ENCODE measurements around the gene NBL1. TPM values are rescaled to one million over a fixed set of nuclear protein-coding genes. Genes with fewer than 3 reads are reported as not detected.
A peak's percentile ranks its signal among the peaks of the same experiment; 100 is the strongest.

The NBL1 gene, protein sequence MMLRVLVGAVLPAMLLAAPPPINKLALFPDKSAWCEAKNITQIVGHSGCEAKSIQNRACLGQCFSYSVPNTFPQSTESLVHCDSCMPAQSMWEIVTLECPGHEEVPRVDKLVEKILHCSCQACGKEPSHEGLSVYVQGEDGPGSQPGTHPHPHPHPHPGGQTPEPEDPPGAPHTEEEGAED
- 103 and 180 TPM in 2 replicates for total RNA-seq
- 59.3 and 115 TPM in 2 replicates for polyA plus RNA-seq
- 135 and 351 TPM in 2 replicates for polyA plus RNA-seq (2012)
- polyA minus RNA-seq (ENCODE audit: low replicate concordance): 374 and 622 TPM in 2 replicates

- DNase-seq (ENCODE audit: low read depth in 2 of 2): peak; percentile 69 to 70
- Histone ChIP-seq H3K9me3 (ENCODE audit: control insufficient read depth, insufficient read depth, low read depth, low read length) (no peaks in the 10 kb centered on the region), H3K27ac (ENCODE audit: insufficient read depth, low read length) (peak within 1 kb of the TSS; percentile 89)
These were observed at the start of gene NBL1 for GRCh38 chr1:19643602-19644394. NBL1 (plus strand) TSS chr1:19644311; CDS start chr1:19655031, 10,720 bp downstream.

GRCh38 chr1:19596065-19596713 is 47.9 kb upstream of the NBL1 start:
- peak overlapping the region; percentile 94 for H3K27ac ChIP-seq (ENCODE audit: insufficient read depth, low read length)

More at GRCh38 chr1:19643602-19644394, at the start of gene NBL1:
- Histone ChIP-seq H3K4me3 (replicated peaks in 1 of 4; ENCODE audit: control extremely low read depth in 1 of 4, insufficient read depth in 1 of 4, low read depth in 3 of 4, low read length in 4 of 4) (peak within 1 kb of the TSS; percentile 78 to 94 (median 90)), H3K9ac (ENCODE audit: insufficient read depth, low read length) (peak within 1 kb of the TSS; percentile 90), H3K27me3 (ENCODE audit: control insufficient read depth, insufficient read depth, low read length) (no peaks in the 10 kb centered on the region), H3K36me3 (ENCODE audit: control insufficient read depth, insufficient read depth, low read length) (peaks cover 1% of the 10 kb centered on the region), H2AFZ (ENCODE audit: low read length) (peak within 1 kb of the TSS; percentile 60), H3K4me1 (ENCODE audit: control insufficient read depth, extremely low read depth, insufficient read depth, low read length) (peaks cover 18% of the 10 kb centered on the region), H3K79me2 (ENCODE audit: control insufficient read depth, insufficient read depth, low read length) (peaks cover 43% of the 10 kb centered on the region), H4K20me1 (ENCODE audit: control insufficient read depth, extremely low read depth, insufficient read depth, low read length) (no peaks in the 10 kb centered on the region), H3K4me2 (ENCODE audit: extremely low read depth, insufficient read depth, low read length) (peak within 1 kb of the TSS; percentile 95)
- TF ChIP-seq EZH2 (IDR thresholded peaks at IDR 0.05; ENCODE audit: low read length, missing control alignments): no peak
- TF ChIP-seq, protein P1, sequence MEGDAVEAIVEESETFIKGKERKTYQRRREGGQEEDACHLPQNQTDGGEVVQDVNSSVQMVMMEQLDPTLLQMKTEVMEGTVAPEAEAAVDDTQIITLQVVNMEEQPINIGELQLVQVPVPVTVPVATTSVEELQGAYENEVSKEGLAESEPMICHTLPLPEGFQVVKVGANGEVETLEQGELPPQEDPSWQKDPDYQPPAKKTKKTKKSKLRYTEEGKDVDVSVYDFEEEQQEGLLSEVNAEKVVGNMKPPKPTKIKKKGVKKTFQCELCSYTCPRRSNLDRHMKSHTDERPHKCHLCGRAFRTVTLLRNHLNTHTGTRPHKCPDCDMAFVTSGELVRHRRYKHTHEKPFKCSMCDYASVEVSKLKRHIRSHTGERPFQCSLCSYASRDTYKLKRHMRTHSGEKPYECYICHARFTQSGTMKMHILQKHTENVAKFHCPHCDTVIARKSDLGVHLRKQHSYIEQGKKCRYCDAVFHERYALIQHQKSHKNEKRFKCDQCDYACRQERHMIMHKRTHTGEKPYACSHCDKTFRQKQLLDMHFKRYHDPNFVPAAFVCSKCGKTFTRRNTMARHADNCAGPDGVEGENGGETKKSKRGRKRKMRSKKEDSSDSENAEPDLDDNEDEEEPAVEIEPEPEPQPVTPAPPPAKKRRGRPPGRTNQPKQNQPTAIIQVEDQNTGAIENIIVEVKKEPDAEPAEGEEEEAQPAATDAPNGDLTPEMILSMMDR (conservative IDR thresholded peaks at IDR 0.05 in 1 of 2, IDR thresholded peaks at IDR 0.05 in 1 of 2; ENCODE audit: low read depth in 1 of 2, low read length in 2 of 2): no peak

More at GRCh38 chr1:19596065-19596713, 47.9 kb upstream of the NBL1 start:
- H3K4me1 ChIP-seq (ENCODE audit: control insufficient read depth, extremely low read depth, insufficient read depth, low read length): peaks cover 2% of the 10 kb centered on the region
- no peak for DNase-seq (ENCODE audit: low read depth in 2 of 2)
- no peaks in the 10 kb centered on the region for H3K9me3 ChIP-seq (ENCODE audit: control insufficient read depth, insufficient read depth, low read depth, low read length)
- H3K9ac ChIP-seq (ENCODE audit: insufficient read depth, low read length): peak overlapping the region; percentile 74
- no peaks in the 10 kb centered on the region for H3K27me3 ChIP-seq (ENCODE audit: control insufficient read depth, insufficient read depth, low read length)
- peaks cover 42% of the 10 kb centered on the region for H3K79me2 ChIP-seq (ENCODE audit: control insufficient read depth, insufficient read depth, low read length)
- H3K36me3 ChIP-seq (ENCODE audit: control insufficient read depth, insufficient read depth, low read length): peaks cover 2% of the 10 kb centered on the region
- no peaks in the 10 kb centered on the region for H4K20me1 ChIP-seq (ENCODE audit: control insufficient read depth, extremely low read depth, insufficient read depth, low read length)
- TF ChIP-seq, protein P1 (conservative IDR thresholded peaks at IDR 0.05 in 1 of 2, IDR thresholded peaks at IDR 0.05 in 1 of 2; ENCODE audit: low read depth in 1 of 2, low read length in 2 of 2): no peak
- TF ChIP-seq EZH2 (IDR thresholded peaks at IDR 0.05; ENCODE audit: low read length, missing control alignments): no peak
- peak overlapping the region; percentile 72 to 91 (median 86) for H3K4me3 ChIP-seq (replicated peaks in 1 of 4; ENCODE audit: control extremely low read depth in 1 of 4, insufficient read depth in 1 of 4, low read depth in 3 of 4, low read length in 4 of 4)
- peak overlapping the region; percentile 94 for H2AFZ ChIP-seq (ENCODE audit: low read length)
- peak overlapping the region; percentile 98 for H3K4me2 ChIP-seq (ENCODE audit: extremely low read depth, insufficient read depth, low read length)

All from fibroblast of lung (primary cell).